ENCODE measurements around the gene MLC1.

The MLC1 gene

GRCh38 chr22:50015451-50016307, 69.5 kb downstream of the MLC1 start:
- DNase-seq (ENCODE audit: low read depth) = no peak
- Histone ChIP-seq H3K9ac (ENCODE audit: low read length) (no peak overlapping the region), H3K27me3 (replicated peaks; ENCODE audit: control insufficient read depth, insufficient read depth, low read length) (peaks cover 56% of the 10 kb centered on the region), H3K4me1 (ENCODE audit: control insufficient read depth, insufficient read depth, low read length) (no peaks in the 10 kb centered on the region), H3K4me3 (ENCODE audit: low read length) (no peak overlapping the region), H3K36me3 (ENCODE audit: control insufficient read depth, insufficient read depth, low read length, severe bottlenecking) (no peaks in the 10 kb centered on the region), H3K9me3 (ENCODE audit: control insufficient read depth, low read length) (peaks cover 17% of the 10 kb centered on the region)

DNA sequence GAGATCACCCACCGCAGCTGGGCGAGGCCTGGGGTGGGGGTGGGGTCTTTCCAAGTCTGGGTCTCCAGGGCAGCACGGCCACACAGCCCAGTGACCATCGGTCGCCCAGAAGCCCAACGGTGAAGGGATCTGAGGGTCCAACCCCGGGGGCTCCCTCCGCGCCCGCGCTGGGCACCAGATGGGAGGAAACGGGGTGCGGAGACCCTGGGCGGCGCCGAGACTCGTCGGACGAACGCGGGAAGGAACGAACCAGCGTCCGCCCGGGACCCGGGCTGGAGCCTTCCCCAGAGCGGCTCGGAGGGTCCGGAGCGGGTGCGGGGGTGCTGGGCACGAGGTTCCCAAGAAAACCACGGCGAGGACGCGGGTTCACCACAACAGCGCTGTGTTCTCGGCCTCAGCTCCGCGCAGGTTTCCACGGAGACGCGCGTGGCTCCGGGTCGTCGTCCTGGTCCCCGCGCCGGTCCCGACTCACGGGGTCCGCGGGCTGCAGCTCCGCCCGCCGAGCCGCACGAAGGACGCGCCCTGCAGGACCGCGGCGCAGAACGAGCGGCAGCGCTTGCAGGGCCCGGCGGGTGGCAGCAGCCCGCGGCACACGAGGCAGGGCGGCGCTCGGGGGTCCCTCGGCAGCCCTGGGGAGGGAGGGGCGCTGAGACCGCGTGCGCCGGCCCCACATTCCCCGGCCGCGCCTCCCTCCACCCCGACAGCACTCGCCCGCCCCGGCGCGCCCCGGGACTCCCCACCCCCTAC, 70.4 kb downstream of the MLC1 start:
- no peaks in the 10 kb centered on the region for H3K36me3 ChIP-seq (ENCODE audit: control insufficient read depth, insufficient read depth, low read length, severe bottlenecking)
- peaks cover 56% of the 10 kb centered on the region for H3K27me3 ChIP-seq (replicated peaks; ENCODE audit: control insufficient read depth, insufficient read depth, low read length)
- no peak overlapping the region for H3K4me3 ChIP-seq (ENCODE audit: low read length)
- peaks cover 13% of the 10 kb centered on the region for H3K9me3 ChIP-seq (ENCODE audit: control insufficient read depth, low read length)
- no peak overlapping the region for H3K9ac ChIP-seq (ENCODE audit: low read length)
- peak; percentile 42 for DNase-seq (ENCODE audit: low read depth)
- no peaks in the 10 kb centered on the region for H3K4me1 ChIP-seq (ENCODE audit: control insufficient read depth, insufficient read depth, low read length)

DNA sequence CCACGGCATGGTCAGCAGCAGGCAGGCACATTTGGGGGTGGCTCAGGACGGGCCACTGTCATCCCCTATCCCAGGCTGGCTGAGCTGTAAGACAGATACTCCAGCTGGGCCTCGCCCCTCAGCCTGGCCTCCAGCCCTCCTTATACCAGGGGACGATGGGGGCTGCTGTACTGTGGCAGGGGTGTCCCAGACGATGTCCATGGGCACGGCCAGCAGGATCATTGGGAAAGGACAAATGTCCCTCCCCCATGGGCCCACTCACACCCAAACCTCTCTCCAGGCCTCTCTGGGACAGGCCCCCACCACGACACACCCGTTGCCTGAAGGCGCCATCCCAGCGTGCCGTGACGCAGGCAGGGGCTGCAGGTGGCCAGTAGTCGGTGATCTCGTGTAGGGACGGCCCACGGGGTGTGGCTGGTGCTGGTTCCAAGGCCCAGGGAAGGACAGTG, 71.1 kb downstream of the MLC1 start:
- DNase-seq (ENCODE audit: low read depth) = no peak
- H3K27me3 ChIP-seq (replicated peaks; ENCODE audit: control insufficient read depth, insufficient read depth, low read length) = peaks cover 52% of the 10 kb centered on the region
- H3K36me3 ChIP-seq (ENCODE audit: control insufficient read depth, insufficient read depth, low read length, severe bottlenecking) = no peaks in the 10 kb centered on the region
- no peaks in the 10 kb centered on the region for H3K4me1 ChIP-seq (ENCODE audit: control insufficient read depth, insufficient read depth, low read length)
- H3K4me3 ChIP-seq (ENCODE audit: low read length) = no peak overlapping the region
- peaks cover 6% of the 10 kb centered on the region for H3K9me3 ChIP-seq (ENCODE audit: control insufficient read depth, low read length)
- H3K9ac ChIP-seq (ENCODE audit: low read length) = no peak overlapping the region

DNA sequence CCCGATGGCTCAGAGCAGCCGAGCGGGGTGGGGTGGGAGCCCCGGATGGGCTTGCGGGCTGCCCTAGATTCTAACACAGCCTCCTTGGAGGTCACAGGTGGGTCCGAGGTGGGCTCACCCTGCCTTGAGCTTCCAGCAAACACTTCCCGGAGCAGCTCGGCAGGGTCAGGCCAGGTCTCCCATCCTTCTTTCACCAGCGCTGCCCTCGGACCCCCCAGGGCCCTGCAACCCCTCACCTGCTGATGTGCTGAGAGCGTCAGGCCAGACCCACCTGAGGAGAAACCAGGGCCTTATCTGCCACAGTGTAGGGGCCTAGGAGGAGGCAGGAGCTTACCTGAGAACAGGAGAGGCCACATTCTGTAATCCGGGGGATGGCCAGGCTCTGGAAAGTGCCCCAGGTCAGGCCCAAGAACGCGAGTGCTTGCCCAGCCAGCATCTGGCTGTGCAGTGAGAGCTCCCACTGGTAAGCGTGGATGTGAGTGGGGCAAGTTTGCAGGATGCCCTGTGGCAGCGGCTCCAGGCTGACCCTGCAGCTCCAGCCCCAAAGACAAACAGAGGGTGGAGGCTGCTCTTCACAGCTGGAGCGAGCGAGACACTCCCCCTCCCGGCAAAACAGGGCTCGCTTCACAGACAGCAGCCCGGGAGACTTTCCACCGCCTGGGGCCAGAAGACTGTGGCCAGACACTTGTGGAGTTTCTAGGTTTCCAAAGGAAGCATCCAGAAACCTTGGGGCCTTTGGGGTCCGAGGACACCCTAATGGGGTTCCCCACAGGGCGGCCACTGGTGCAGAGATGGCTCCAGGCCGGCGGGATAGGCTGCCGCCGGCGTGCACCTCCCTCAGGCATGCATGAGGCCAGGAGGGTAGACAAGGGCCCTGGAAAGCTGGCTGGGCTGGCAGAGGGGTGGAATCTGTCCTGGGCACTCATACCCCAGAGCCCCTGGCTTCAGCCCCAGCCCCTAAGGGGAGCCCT, 72.7 kb downstream of the MLC1 start, which contains the start of gene IL17REL:
Gene IL17REL, minus strand, starts transcription at position 555 of the 971 bp plus-strand sequence. Its CDS starts 119 bp downstream, at position 436.
- DNase-seq (ENCODE audit: low read depth) = peak; percentile 49
- no peak within 1 kb of the TSS for H3K9ac ChIP-seq (ENCODE audit: low read length)
- H3K27me3 ChIP-seq (replicated peaks; ENCODE audit: control insufficient read depth, insufficient read depth, low read length) = peaks cover 45% of the 10 kb centered on the region
- no peaks in the 10 kb centered on the region for H3K4me1 ChIP-seq (ENCODE audit: control insufficient read depth, insufficient read depth, low read length)
- H3K4me3 ChIP-seq (ENCODE audit: low read length) = no peak within 1 kb of the TSS
- no peaks in the 10 kb centered on the region for H3K9me3 ChIP-seq (ENCODE audit: control insufficient read depth, low read length)
- H3K36me3 ChIP-seq (ENCODE audit: control insufficient read depth, insufficient read depth, low read length, severe bottlenecking) = no peaks in the 10 kb centered on the region

DNA sequence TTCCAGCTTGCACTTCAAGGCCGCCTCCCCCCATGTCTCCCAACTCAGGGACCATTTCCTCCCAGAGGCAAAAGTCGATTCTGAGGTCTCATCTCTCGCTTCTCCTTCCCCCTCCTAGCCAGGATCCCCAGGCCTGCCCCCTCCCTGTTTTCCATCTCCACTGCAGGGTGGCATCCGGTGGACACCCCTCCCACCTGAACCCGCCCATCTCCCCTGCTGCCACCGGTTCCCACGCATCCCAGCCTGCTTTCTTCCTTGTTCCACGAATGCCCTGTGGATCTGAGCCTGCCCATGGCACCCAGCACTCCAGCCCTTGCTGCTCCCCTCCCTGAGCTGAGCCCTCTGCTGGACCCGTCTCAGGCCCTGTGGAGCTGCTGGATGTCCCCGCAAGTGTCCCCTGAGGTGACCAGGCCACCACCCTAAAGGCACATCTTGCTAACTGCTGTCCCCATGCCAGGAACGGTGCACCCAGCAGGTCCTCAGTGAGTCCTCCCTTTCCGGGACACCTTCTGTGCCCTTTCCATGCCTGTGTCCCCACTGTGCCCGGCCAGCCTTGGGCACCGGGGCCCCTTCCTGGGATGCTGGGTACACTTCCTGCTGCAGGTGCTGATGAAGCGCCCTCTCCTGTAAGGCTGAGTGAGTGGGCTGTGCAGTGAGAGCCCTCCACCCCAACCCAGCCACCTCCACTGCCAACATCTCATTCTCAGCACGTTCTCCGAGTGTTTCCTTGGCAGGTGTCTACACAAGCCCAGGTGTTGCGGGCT, 73.6 kb downstream of the MLC1 start:
- H3K4me1 ChIP-seq (ENCODE audit: control insufficient read depth, insufficient read depth, low read length) = no peaks in the 10 kb centered on the region
- no peak for DNase-seq (ENCODE audit: low read depth)
- no peaks in the 10 kb centered on the region for H3K36me3 ChIP-seq (ENCODE audit: control insufficient read depth, insufficient read depth, low read length, severe bottlenecking)
- H3K9ac ChIP-seq (ENCODE audit: low read length) = no peak overlapping the region
- H3K4me3 ChIP-seq (ENCODE audit: low read length) = no peak overlapping the region
- H3K27me3 ChIP-seq (replicated peaks; ENCODE audit: control insufficient read depth, insufficient read depth, low read length) = peaks cover 38% of the 10 kb centered on the region
- H3K9me3 ChIP-seq (ENCODE audit: control insufficient read depth, low read length) = no peaks in the 10 kb centered on the region

DNA sequence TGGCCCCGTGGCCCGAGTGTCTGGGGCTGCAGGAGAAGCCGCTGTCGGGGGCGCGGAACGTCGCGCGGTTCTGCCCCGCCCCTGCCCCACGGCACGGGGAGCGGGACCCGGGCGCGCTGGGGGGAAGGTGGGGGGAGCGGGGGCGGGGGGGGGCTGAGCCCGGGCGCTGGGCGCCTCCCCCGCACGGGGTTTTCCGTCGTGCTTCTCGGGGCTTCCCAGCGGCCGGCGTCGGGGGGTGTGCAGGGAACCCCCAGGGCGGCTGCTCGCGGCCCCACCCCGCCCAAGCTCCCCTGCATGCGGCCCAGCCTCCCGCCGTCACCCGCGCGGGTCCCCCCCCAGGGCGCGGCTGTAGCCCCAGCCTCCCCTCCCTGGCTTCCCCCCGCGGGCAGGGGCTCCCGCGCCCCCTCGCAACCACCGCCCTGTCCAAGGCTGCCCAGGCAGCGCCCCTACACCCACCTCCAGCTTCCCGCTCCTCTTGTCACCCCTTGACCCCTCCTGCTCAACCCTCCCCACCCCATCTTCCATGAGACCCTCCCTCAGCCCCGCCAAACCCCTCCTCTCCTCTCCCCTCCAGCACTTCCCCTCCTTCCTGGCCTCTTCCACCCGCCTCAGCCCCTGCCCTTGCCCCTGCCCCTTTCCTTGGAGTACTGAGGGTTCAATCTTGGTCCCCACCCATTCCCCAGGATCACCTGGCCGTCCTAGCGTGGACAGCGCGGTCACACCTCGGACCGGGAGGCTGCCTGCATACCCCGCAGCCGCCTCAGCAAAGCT, 74.4 kb downstream of the MLC1 start:
- no peak for DNase-seq (ENCODE audit: low read depth)
- H3K4me3 ChIP-seq (ENCODE audit: low read length) = no peak overlapping the region
- peaks cover 35% of the 10 kb centered on the region for H3K27me3 ChIP-seq (replicated peaks; ENCODE audit: control insufficient read depth, insufficient read depth, low read length)
- no peaks in the 10 kb centered on the region for H3K4me1 ChIP-seq (ENCODE audit: control insufficient read depth, insufficient read depth, low read length)
- H3K36me3 ChIP-seq (ENCODE audit: control insufficient read depth, insufficient read depth, low read length, severe bottlenecking) = no peaks in the 10 kb centered on the region
- H3K9ac ChIP-seq (ENCODE audit: low read length) = no peak overlapping the region
- no peaks in the 10 kb centered on the region for H3K9me3 ChIP-seq (ENCODE audit: control insufficient read depth, low read length)

DNA sequence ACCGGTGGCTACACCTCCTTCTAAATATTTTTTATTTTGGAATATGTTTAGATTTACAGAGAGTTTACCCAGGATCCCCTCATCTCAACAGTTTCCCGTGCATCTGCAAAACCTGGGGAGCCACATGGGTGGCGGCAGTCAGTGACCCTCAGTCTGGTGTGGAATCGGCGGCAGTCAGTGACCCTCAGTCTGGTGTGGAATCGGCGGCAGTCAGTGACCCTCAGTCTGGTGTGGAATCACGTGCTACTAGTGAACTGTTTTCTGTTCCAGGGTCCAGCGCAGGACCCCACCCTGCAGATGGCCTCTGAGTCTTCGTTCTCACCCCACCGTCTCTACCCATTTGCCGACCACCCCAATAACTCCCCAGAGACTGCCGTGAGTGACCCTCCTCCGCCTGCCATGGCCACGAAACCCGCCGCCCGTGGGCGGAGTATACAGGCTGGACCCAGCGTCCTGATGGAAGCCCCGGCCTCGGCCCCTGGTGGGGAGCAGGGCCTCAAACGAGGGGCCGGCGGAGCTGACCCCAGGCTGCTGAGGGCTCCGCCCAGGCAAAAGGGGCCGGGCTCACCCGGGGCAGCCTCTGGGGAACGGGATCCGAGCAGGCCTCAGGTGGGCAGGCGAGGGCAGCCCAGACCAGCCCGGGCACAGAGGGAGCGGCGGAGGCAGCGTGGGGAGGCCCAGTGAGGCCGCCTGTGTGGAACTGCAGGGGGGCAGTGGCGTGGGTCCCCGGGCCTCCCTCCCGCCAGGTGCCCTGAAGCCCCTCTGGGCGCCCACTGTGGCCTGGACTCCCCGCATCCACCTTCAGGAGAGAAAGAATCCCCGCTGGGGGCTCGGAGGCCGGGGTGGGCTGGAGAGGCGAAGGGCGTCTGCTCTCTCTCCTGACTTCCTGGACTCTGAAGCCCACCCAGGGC, 75.2 kb downstream of the MLC1 start:
- Histone ChIP-seq H3K4me1 (ENCODE audit: control insufficient read depth, insufficient read depth, low read length) (no peaks in the 10 kb centered on the region), H3K4me3 (ENCODE audit: low read length) (no peak overlapping the region), H3K9me3 (ENCODE audit: control insufficient read depth, low read length) (no peaks in the 10 kb centered on the region), H3K9ac (ENCODE audit: low read length) (no peak overlapping the region), H3K36me3 (ENCODE audit: control insufficient read depth, insufficient read depth, low read length, severe bottlenecking) (no peaks in the 10 kb centered on the region), H3K27me3 (replicated peaks; ENCODE audit: control insufficient read depth, insufficient read depth, low read length) (peaks cover 35% of the 10 kb centered on the region)
- DNase-seq (ENCODE audit: low read depth) = no peak
